Measurements from ENCODE around the gene ASCL5. TPM values are rescaled to one million over a fixed set of nuclear protein-coding genes. Genes with fewer than 3 reads are reported as not detected.

The ASCL5 gene
- total RNA-seq, 1 donor from 2014 or later, result not detected

DNA sequence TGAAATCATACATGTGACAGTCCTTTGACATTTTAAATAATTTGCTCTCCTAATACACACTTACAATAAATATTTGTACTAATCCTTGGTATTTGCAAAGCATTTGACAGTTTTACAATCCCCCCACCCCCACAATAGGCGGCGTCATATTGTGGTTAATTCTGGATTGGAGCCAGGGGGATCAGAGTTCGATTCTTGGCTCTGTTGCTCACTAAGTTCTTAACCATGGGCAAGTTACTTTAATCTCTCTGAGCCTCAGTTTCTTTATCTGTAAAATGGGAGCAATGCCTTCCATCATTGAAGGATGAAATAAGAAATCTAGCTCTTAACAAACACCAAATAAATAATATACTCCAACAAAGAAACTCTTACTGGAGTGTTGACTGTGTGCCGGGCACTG lies 38.6 kb downstream of the ASCL5 start:
- intact Hi-C loops (cut with micrococcal nuclease), result no loop called here

DNA sequence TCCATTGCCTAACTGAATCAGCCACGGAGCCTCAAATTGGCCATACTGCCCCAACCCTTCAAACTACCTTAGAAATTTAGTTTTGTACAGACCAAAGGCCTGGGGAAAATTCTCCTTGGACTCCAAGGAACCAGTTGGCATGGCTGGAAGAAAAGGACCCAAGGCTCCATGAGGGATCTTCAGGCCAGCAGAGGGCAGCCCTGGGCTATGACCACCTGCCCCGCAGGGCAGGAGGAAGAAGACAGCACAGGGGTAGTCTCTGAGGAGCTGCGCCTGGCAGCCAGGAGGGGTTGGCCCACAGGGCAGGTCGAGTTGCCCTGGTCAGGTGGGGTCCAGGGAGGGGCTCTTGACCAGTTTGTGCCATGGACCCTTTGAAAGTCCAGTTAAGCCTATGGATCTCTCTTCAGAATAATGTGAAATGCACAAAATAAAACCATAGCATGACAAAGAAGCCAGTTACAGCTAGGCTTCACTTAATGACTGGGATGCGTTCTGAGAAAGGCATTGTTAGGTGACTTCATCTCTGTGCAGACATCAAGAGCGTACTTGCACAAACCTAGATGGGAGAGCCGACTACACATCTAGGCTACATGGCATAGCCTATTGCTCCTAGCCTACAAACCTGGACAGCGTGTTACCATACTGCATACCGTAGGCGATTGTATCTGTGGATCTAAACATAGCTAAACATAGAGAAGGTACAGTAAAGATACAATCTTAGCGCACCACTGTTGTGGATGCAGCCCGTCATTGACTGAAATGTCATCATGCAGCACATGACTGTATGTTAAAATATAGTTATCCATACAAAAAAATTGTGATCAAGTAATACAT lies 40.9 kb downstream of the ASCL5 start:
- intact Hi-C loops (cut with micrococcal nuclease), result loop anchor here (1.0 kb wide), 1 partner anchor 28 kb away; no protein-coding TSS in a partner anchor

DNA sequence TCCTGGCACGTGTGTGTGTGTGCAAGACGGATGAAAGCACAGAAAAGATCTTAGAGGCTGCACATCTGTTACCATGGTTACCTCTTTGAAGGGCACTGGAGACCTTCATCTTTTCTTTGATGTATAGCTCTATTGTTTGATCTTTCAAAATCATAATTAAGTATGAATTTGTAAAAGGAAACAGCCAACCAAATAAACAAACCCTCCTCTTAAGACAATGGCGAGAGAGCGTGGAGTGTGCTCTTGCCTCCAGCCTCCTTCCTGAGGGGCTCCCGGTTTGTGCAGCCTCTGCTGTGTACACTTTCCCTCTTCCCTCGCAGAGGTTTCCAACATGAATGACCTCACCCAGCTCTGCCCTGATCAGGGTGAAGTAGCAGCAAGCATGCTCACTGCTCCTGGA lies 42.7 kb downstream of the ASCL5 start:
- intact Hi-C loops (cut with micrococcal nuclease), result no loop called here

DNA sequence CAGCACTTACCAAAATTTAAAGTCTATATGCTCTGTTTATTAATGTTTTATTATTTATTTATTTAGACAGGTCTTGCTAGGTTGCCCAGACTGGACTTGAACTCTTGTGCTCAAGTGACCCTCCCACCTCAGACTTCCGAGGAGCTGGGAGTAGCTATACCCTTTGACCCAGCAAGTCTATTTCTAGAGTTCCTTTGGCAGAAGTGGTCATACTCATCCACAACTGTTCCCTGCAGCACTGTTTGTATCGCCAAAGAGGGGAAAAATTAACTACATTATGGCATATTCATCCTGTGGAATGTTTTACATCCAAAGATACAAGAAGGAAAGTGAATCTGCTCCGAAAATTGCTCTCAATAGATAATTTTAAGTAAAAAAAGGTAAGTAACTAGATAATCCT lies 43.2 kb downstream of the ASCL5 start:
- intact Hi-C loops (cut with micrococcal nuclease), result no loop called here

DNA sequence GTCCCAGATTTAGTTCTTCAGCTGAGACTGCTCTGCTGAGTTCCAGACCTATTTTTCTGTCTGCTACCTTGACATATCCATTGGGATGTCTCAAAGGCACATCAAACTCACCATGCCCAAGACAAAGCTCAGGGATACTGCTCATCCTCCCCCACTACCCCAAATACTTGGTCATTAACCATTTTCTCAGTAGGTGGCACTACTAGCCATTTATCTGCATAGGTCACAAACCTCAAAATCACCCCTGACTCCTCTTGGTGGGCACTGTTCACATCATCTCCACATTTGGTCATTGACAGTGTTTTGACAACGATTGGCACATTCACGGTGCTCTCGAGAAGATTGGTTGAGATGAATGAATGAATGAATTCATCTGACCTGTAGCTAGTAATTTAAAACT lies 46.8 kb downstream of the ASCL5 start:
- intact Hi-C loops (cut with micrococcal nuclease), result no loop called here

DNA sequence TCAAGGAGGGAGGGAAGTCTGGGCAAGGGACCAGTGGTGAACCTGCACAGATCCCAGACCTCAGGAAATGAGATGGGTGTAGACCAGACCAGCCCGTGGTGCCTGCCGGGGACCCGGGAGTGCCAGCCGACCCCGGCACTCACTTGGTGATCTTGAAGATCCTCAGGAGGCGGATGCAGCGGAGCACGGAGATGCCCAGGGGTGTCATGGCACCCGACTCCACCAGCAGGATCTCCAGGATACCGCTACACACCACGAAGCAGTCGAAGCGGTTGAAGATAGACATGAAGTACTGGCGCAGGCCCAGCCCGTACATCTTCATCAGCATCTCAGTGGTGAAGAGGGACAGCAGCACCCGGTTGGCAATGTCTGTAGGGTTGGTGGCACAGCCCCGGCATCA lies 49.2 kb downstream of the ASCL5 start:
- intact Hi-C loops (cut with micrococcal nuclease), result no loop called here

DNA sequence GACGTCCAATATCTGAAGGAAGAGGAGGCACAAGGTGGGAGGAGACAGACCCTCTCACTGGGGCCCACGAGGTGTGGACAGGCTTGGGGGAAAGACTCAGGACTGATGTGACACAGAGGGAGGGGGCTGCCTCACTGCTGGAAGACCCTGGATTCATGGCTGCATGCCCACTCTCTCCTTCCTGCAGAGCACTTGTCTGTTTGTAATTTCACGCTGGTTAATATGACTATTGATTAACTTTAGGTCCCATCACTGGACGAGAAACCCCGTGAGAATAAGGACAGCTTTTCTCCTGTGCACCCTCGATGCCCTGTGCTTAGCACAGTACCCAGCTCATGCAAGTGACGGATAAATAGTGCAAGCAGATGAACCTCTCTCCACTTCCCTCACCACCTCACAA lies 49.9 kb downstream of the ASCL5 start:
- intact Hi-C loops (cut with micrococcal nuclease), result no loop called here

DNA sequence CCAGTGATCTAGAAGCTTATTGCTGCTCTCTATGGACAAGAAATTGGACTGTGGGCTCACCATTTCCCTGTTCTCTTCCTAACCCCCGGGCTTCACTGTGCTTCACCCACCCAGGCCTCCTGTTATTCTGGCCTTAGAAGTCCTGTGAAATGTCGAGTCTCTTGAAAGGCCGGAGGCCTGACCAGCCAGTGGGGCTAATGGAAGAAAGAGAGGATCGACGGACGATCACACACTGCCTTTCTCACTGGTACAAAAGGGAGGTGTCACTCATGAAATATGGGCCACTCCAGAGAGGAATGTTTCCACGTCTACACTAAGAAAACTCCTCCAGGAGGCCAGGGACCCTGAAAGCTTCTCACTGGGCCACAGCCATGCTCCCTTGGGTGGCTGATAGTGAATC lies 50.9 kb downstream of the ASCL5 start:
- intact Hi-C loops (cut with micrococcal nuclease), result no loop called here

DNA sequence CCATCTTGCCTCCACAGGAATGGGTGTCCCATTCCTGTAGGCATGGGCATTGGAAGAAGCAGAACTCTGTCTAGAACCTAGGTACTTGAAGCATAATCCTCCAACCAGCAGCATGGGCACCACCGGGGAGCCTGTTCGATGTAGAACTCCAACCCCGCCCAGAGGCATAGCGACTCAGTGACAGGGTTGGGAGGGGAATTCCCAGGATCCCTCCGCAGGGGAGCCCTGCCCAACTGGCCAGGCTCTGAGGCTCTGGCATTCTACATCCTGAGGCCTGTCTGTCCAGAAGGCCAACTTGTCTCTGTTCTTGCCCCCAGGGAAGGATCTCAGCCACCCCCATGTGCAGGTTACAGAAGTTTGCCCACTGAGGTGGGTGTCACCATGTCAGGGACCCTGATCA lies 53.0 kb downstream of the ASCL5 start:
- intact Hi-C loops (cut with micrococcal nuclease), result no loop called here

DNA sequence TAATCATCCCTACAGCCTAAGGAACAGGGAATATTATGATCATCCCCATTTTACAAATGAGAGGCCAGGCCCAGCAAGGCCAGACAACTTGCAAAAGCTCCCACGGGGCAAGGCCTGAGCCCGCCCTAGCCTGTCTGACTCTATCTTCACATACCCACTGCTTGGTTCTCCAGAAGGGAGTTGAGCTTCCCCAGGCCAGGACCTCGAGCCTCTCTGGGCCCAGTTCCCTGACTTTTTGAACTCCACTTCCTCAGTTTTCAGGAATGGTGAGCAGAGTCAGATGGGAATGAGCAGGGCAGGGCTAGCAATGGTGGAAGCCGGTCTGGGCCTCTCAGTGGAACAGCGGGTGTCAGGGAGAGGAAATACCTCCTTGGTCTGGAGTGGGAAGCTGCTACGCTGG lies 54.1 kb downstream of the ASCL5 start:
- intact Hi-C loops (cut with micrococcal nuclease), result no loop called here

DNA sequence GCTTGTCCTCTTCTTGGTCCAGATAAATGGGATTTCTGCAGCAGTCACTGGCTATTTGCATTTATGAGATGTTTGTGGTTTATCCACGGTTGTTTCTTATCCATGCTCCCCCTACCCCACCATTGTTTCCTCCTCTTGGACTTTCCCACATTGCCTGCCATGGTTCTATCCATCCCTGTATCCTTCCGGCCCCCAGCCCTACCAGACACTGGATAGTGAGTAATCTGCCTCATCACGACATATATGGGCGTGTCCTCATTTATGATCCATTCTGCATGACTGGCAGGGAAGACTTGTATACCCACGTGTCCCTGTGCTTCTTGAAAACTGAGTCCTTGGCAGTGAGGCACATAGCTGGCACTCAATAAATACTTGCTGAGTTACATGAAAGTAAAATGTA lies 54.8 kb downstream of the ASCL5 start:
- intact Hi-C loops (cut with micrococcal nuclease), result no loop called here

DNA sequence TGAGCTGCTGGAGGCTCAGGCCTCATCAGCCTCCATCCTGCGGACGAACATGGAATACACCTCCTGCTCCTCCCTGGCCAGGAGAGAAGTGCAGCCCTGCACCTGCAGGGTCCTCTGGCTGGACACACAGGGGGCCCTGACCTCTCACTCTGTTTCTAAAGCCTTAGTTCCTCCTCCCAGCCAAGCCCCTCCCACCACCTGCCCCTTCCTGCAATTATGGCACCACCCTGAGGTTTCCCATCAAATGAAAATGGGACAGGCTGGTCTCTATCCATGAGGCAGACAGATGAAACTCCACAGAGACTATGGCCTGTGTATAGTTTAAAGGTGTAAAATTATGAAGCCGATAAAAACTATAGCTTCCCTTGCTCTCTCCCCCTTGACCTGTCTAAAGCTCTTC lies 57.3 kb downstream of the ASCL5 start:
- intact Hi-C loops (cut with micrococcal nuclease), result no loop called here

DNA sequence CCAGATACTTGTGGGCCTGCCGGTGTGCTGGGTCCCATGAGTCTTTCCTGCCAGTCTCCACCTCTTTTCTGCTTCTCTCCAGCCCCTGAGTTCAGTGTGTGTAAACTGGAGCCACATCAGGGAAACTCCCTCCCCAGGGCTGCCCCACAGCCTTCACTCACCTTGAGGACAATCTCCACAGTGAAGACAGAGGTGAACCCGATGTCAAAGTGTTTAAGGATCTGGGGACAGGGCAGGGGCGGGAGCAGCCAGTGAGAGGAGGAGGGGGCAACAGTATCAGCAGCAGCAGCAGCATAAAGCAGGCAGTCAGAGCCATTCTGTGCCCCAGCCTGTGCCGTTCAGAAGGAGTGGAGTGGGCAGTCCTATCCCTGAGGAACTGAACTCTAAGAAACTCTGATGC lies 58.0 kb downstream of the ASCL5 start:
- intact Hi-C loops (cut with micrococcal nuclease), result no loop called here

DNA sequence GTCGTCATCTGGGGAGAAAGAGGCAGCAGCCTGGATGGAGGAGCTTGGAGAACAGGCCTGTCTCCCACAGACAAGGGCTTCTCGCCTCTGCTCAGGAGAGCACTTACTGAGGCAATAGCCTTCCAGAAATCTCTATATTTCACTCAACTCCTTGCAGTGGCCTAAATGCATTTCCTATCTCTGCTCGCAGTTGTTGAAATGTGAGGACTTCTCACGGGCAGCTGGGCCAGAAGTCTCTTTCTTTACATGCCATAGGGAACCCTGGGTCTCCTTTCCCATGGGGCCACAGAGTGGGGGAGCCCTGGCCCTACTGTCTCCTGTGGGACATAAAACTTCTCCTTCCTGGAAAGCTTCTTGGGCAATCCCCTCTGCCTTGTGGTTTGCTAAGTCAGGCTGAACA lies 60.0 kb downstream of the ASCL5 start:
- intact Hi-C loops (cut with micrococcal nuclease), result no loop called here

DNA sequence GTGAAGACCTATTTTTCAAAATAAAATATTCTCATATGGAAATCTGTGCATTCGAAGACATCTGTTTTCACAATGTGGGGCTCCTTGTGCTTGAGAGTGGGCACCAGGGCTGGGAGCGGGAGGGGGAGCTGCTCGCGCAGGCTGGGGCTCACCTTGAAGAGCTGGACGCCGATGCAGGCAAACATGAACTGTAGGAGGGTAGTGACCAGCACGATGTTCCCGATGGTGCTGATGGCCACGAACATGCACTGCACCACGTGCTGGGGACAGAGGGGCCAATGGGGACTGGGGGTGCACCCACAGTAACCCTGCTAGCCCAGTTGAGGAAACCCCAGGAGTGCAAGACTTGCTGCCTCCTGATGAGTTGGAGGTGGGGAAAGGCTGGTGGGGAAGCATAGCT lies 61.3 kb downstream of the ASCL5 start:
- intact Hi-C loops (cut with micrococcal nuclease), result no loop called here

DNA sequence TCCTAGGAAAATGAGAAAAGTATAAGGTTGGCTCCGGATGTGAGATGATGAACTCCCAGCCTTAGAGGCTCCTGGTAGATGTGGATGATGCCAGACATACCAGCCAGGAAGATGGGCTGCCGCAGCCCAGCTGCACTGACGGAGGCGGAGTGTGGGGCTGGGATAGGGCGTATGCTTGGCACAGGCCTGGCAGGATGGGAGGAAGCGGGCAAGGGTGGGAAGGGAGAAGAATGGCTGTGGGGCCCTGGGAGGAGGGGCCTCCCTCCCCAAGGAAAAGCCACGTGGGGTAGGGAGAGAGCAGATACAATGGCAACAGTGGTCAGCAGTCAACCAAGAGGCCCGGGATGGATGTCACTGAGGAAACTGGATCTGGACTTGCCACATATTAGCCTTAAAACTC lies 62.2 kb downstream of the ASCL5 start:
- intact Hi-C loops (cut with micrococcal nuclease), result no loop called here

Other genes with a start within 250 kb of the ASCL5 start
- not detected in 2 replicates for gene INAVA, start 232.3 kb downstream of the ASCL5 start, total RNA-seq
- gene KIF21B, start 103.5 kb downstream of the ASCL5 start, total RNA-seq, result 87.2 and 90.6 TPM in 2 replicates
- gene CACNA1S, start 14.8 kb downstream of the ASCL5 start, total RNA-seq, result not detected in 2 replicates
- 12.2 and 16.4 TPM in 2 replicates for gene TMEM9, start 27.3 kb upstream of the ASCL5 start, total RNA-seq
- gene IGFN1, start 63.6 kb upstream of the ASCL5 start, total RNA-seq, result not detected in 2 replicates
- not detected in 2 replicates for gene PKP1, start 156.3 kb upstream of the ASCL5 start, total RNA-seq

Data from T-helper 2 cell treated with Interferon-gamma antibody and Interleukin-4, amounts not matched to agents 100 ng/mL and 5 ng/mL, for 36 hours (primary cell).